ENCODE data around the gene WWTR1.
A peak's percentile ranks its signal among the peaks of the same experiment; 100 is the strongest.

The WWTR1 gene

GRCh38 chr3:149497966-149498670 lies 159.7 kb downstream of the WWTR1 start:
- DNase-seq (ENCODE audit: low read depth in 2 of 2), result no peak

- DNase-seq (ENCODE audit: low read depth in 2 of 2), result no peak
These were observed 160.9 kb downstream of the WWTR1 start for GRCh38 chr3:149496891-149497290.

DNA sequence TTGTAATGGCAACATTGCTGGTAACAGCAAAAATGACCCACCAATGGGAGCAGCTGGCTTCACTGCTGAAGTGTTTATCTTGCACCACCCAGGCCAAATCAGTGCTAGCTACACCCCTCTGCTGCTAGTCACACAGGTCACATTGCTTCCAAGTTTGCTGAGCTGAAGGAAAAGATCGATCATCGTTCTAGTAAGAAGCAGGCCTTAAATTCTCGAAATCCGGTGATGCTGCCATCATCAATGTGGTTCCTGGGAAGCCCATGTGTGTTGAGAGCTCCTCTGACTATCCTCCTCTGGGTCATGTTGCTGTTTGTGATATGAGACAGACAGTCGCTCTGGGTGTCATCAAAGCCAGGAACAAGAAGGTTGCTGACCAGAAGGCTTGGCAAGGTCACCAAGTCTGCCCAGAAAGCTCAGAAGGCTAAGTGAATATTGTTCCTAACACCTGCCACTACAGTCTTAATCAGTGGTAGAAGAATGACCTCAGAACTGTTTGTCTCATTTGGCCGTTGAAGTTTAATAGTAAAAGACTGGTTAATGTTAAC lies 162.2 kb downstream of the WWTR1 start:
- DNase-seq (ENCODE audit: low read depth in 2 of 2), result no peak

GRCh38 chr3:149494759-149495580 lies 162.9 kb downstream of the WWTR1 start:
- DNase-seq (ENCODE audit: low read depth in 2 of 2), result no peak

DNA sequence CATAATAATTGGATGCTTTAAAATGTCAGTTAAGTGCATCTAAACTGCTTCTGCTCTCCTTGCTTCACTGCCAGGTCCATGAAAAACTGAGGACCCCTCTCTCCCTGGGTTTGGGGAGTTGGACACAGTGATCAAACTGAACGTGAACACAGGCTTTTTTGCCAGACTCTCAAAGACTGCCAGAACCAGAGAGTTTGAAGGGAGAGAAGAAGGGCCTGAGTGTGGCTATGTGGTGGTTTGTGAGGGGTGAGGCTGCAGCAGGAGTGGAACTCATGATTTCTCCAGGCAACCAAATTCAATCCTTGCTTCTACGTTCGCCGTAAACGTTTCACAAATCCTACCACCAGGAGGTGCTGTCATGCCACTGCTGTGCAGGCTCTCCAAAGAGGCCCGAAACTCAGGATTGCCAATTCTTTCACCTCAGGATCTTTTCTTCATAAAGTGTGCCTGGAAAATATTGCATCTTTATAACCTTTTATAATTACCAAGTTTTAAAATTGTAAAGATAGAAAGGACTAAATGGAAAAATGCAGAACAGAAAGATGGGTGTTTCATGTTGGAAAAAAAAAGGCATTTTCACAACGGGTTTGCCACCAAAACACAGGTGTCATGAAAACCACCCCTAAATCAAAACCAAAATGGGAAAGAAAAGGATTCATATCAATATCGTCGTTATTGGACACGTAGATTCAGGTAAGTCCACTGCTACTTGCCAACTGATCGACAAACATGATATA lies 163.6 kb downstream of the WWTR1 start:
- peak; percentile 23 to 35 for DNase-seq (ENCODE audit: low read depth in 2 of 2)

DNA sequence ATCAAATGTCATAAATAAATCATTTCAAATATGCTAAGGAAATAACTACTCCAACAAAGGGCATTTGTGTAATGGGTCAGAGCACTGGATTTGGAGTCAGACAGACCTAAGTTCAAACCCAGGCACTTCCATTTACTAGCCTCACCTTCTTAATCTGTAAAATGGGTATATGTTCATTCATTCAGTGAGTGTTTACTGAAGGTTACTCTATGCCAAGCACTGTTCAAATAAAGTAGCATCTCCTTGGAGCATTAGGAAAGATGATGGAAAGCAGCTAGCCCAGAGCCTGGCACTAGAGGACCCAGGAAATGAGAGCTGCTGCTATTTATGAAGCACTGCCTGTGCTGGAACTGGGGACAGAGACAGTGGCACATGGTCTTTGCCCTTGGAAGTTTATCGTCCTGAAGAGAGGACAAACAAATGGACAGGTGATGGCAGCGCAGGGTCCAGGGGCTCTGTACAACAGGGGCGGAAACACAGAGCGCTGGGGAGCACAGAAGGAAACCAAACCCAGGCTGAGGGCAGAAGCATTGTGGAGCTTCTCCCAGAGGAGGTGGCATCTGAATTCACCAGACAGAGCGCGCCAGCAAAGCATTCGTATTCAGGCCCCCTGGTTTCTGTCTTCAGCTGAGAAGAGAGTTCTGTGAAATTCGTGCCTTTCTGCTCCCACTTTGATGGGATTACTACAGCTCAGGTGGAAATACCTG lies 164.4 kb downstream of the WWTR1 start:
- DNase-seq (ENCODE audit: low read depth in 2 of 2), result no peak

DNA sequence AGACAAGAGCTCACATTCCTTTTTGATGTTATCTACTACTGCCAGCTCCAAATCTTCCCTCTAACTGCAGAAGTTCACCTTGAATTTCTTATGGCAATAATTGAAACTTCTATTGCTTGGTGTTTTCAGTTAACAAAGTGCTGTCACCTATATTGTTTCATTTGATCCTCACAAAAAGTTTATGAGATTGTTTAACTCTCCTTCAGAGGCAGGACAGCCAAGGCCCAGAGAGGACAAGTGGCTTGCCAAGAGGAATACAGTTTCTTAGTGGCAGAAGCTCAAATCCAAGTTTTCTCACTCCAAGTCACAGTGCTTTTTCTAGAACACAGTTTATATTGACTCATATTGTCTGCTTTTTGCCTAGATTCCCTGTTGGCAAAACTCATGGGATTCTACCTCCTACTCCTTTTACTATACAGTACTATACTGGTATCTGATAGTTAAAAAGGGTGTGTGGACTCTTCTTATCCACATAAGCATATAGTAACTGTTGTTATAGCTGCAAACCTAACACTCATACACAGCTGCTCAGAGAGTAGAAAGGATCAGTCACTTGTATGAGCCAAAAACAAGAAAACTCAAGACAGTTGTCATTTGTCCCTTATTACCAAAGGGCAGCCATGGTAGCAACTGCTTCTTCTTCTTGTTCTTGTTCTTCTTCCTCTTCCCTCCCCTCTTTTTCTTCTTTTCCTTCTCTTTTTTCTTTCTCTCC lies 167.4 kb downstream of the WWTR1 start:
- DNase-seq (ENCODE audit: low read depth in 2 of 2), result no peak

DNA sequence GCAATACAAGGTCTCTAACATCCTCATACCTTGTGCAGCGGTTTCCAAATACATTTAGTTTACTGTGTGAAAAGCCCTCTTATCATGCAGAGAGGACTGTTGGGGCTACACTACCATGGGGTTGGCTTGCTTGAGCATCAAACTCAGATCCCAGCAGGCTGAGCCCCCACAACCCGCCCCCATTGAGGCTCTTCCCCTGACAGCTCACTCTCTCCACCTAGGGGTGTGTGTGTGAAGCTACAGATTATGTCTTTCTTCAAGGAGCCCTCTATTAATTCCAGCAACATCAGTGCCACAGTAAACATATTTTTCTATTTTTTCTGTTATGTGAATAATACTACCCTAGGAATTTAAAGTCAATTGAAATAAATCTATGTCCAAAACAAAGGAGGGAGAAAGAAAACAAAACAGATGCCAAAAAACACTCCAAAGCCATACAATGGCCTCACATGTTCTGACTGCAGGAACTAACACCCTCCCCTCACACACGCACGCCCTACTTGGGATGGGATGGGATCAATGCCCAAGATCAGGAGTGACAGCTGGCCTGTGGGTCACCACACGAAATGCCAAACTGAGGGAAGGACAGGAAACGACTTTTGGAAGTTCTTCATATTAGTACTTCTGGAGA lies 168.7 kb downstream of the WWTR1 start:
- DNase-seq (ENCODE audit: low read depth in 2 of 2), result no peak

- DNase-seq (ENCODE audit: low read depth in 2 of 2), result peak; percentile 19 to 45
These were observed 170.1 kb downstream of the WWTR1 start for GRCh38 chr3:149487598-149488197.

GRCh38 chr3:149486726-149487125 lies 171.1 kb downstream of the WWTR1 start:
- no peak for DNase-seq (ENCODE audit: low read depth in 2 of 2)

DNA sequence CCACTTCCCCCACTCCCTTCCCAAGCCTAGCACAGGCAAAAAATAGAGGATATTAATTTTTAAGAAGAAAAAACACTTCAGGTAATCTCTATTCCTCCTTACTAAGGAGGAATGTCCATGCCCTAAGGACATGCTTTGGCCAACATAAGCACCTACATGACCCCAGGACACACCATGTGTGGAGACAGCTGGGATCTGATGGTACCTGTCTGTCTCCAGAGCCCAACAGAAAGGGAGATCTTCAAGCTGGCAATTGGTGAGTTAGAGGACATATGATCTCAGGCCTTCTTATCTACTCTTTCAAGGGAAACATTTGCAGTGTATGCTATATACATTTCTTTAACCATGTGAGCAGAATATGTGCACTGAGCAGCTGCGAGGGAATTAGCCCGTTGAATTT lies 176.3 kb downstream of the WWTR1 start:
- no peak for DNase-seq (ENCODE audit: low read depth in 2 of 2)

GRCh38 chr3:149481056-149481455 lies 176.8 kb downstream of the WWTR1 start:
- no peak for DNase-seq (ENCODE audit: low read depth in 2 of 2)

DNA sequence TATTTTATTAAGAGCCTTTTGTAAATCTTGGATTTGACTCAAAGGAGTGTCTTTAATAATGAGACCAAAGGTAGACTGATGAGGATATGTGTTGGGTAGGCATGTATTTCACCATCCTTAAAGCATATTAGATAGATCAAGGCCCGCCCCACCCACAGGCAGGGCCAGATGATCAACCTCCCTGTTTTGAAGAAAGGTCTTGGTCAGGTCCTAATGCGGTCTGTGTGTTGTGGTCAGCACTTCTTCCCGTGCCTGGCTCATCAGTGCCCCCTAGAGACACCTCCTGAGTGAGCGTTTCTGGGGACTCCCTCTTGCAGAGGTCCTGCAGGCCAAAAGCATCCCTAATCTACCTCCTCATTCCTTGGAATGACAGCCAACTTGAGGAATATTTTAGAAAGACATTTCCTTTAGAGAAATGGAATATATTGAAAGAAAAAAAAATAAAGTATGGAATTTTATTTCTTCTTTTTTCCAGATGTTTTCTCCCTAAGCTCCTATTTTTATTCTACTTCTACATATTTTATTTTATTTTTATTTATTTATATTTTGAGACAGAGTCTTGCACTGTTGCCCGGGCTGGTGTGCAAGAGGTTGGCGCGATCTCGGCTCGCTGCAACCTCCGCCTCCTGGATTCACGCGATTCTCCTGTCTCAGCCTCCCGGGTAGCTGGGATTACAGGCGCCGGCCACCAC lies 177.4 kb downstream of the WWTR1 start:
- peak; percentile 11 to 27 for DNase-seq (ENCODE audit: low read depth in 2 of 2)

DNA sequence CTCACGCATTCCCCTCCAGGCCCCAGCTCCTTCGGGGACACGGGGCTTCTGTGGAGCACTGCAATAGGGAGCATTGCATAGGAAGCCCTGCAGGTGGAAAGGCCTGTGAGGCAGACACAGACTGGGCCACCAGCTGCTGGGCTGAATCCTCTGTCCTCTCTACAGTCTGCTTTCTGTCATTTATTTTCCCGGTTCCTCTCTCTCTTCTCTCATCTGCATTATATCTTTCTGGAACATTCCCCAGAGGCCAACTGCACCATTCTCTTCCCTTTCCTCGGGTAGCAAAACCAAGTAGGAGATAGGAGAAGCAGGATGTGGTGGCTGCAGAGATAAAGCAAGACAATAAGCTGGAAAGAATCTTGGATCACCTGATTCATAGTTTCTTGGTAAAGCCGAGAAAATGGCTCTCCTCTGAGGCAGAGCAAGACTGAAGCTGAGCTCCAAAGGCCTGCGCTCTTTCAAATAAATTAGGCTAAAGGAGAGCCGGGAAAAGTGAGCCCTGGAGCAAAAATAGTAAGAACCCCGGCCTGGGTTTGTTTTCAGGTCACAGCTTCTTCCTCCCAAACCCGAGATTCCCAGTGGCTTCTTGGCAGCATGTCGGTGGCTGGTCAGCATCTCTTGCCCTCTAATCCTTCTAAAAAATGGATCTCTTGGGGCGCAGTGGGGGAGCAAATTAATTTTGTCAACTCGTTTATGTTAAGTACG lies 178.1 kb downstream of the WWTR1 start:
- DNase-seq (ENCODE audit: low read depth in 2 of 2), result no peak

DNA sequence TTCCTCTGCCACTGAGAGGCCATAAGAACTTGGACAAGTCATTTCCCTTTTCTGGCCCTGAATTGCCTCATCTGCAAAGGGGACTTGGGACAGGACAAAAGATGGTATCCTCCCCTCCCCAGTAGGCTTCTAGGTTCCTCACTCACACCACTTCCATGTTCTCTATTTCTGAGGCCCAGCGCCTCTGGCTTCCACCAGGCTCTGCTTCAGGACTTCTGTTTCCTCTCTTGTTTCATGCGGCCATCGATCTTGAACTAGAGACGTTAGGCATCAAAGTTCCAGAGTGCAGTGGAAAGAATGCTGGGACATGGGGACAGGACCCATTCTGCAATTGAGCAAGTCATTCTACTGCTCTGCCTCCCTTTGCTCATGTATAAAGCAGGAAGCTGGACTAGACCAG lies 181.6 kb downstream of the WWTR1 start:
- no peak for DNase-seq (ENCODE audit: low read depth in 2 of 2)

DNA sequence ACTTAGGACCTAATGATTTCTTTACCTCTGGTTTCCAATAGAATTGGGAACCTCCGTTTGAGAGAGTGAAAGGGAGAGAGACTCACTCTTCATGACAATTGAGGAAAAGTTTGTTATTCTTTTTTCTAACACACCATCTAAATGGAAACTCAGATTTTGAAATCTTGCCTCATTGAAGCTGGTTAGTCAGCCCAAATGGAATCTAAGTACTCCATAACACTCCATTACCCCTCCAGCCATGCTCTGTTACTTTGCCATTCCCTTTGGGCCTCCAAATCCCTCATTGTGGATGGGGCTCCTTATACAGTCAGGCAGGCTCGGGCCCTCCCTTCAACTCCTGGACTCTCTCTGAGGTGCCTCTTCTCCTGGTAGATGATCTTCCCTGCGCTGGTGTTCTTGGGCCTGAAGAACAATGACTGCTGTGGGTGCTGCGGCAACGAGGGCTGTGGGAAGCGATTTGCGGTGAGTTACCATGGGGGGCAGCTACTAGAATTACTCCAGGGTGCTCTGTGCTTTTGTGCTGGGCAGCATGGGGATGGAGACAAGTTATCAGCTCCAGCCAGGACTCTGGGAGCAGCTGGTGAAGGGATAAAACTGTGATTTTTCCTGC lies 182.3 kb downstream of the WWTR1 start:
- DNase-seq (ENCODE audit: low read depth in 2 of 2), result no peak

GRCh38 chr3:149474250-149474817 lies 183.5 kb downstream of the WWTR1 start, which contains the start of gene TM4SF4:
TM4SF4 (plus strand) TSS chr3:149474697; CDS start chr3:149474878, 181 bp downstream.
- DNase-seq (ENCODE audit: low read depth in 2 of 2), result no peak

All from stimulated activated CD4-positive, alpha-beta T cell treated with anti-CD3 and anti-CD28 coated beads, Interleukin-4, amount 100 ng/mL, for 48 hours (primary cell).